ENCODE measurements around the gene LCN15.
"Not testable (repeated sequence)": the region's sequence is repeated elsewhere in the genome, so short reads cannot be mapped to it uniquely, and the experiment has no call there.

Gene LCN15

DNA sequence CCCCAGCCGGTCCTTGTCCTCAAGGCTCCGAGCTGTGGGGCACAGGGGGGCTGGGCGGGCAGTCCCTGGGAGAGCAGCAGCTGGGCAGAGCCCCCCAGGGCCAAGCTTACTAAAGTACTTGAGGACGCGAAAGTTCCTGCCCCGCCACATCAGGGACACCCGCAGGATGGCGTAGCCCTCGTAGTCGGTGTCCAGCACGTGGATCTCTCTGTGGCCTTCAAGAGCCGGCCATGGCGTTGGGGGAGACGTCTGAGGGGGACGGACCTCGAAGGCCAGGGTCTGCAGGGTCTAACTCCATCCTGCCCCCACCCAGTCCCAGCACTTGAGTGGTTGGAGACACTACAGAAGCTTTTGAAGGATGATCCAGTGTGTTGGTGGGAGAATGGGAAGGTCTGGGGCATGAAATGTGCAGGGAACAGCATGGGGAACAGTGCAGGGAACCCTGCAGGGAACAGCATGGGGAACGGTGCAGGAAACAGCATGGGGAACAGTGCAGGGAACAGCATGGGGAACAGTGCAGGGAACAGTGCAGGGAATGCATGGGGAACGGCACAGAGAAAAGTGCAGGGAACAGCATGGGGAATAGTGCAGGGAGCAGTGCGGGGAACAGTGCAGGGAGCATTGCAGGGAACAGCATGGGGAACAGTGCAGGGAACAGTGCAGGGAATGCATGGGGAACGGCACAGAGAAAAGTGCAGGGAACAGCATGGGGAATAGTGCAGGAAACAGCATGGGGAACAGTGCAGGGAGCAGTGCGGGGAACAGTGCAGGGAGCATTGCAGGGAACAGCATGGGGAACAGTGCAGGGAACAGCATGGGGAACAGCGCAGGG is 8.8 kb downstream of the LCN15 start:
- not testable (repeated sequence) for DNase-seq (ENCODE audit: low read depth)

DNA sequence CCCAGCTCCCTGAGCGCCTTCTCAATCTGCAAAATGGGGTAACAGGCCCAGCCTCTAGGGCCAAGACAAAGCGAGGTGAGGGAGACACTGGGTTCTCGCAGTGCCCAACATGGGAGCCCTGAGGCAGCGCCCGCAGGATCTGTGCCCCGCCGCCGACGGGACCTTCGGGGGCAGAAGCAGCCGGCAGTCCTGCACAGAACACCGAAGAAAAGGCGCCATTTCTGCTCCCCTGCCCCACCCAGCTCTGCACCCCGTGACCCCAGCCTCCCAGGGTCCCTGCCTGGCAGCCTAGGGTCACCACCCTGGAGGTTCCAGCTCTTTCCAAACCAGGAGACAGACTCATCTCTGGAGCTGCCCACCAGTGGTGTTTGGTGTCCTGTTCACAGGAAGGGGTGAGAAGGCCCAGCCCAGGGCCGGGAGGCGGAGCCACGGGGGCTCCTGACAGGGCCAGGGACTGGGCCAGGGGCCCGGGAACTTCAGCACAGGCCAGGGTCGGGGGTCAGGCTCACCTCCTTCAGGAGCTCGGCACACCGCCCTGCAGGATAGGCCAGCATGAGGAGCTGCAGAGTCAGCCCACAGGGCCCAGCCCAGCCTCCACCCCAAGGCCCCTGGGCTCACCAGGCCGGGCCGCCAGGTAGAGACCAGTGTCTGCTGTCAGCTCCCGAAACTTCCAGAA is 9.6 kb downstream of the LCN15 start:
- DNase-seq (ENCODE audit: low read depth), result no peak

DNA sequence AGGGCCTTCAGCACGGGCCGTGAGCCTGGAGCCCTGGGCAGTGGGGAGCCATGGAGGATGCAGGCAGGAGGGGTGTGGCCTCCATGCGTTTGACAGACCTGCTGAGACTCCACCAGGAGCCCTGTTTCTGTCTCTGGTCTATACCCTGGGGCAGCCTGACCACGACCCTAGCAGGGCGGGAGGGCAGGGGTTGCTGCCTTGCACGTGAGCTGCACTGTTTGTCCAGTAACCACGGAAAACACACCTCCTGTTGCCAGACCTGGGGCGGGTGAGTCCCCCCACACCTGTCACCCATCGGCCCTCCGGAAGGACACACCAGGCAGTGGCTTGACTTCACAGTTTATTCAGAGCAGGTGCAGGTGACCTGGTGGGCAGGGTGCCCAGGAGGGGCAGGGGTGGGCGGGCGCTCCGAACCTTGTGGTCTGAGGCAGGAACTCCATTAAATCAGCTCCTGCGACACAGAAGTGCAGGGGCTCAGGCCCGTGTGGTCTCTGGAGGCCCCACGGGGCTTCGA is 10.2 kb downstream of the LCN15 start:
- DNase-seq (ENCODE audit: low read depth), result no peak

DNA sequence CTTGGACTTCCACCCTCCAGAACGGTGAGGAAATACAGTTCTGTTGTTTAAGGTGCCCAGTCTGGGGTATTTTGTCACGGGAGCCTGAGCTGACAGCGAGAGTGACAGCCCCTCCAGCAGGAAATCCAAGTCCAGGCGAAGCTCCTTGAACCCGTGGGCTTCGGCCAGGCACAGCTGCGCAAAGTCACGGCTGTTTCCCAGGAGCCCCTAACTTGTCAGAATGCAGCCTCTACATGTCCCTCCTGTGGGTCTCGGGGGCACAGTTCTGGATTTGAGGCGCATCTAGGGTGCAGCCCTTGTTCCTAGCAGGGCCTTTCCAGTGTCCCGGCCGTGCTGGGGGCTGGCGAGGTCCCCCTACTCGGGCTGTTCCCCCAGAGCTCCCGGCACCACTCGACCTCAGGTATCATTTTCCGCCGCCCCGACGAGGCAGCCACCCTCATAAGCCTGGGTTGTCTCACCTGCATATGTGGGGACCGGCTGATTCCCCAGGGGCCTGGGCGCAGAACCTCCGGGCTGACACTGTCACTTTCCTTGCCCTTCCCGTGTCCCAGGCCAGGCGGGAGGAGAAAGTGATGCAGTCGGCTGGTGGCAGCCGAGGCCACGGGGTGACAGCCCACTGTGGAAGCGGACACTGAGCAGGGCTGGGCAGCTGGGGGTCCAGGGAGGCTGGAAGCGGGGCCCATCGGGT is 10.8 kb downstream of the LCN15 start:
- DNase-seq (ENCODE audit: low read depth), result no peak

DNA sequence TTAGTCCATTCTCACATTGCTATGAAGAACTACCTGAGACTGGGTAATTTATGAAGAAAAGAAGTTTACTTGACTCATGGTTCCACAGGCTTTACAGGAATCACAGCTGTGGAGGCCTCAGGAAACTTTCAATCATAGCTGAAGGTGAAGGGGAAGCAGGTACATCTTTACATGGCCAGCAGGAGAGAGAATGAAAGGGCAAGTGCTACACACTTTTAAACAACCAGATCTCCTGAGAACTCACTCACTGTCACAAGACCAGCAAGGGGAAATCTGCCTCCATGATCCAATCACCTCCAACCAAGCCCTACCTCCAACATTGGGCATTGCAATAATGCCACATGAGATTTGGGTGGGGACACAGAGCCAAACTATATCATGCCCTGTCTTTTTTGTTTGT is 12.5 kb downstream of the LCN15 start:
- no peak for DNase-seq (ENCODE audit: low read depth)

DNA sequence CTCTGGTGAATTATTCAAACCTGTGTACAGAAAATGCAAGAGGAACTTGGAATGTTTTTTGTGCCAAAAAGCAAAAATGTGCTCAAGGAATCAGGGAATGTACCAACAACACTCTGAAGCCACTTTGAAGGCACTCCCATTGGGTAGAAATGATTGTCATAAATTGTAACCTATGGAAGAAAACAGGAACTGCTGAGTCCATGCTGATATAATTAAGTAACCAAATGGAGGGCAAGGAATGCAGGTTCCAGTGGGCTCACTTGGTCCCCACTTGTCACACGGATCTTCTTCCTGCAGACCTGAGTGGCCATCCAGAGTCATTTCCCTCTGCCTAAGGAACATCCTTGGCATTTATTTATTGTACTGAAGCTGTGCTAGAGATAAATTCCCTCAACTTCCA is 13.1 kb downstream of the LCN15 start:
- no peak for DNase-seq (ENCODE audit: low read depth)

DNA sequence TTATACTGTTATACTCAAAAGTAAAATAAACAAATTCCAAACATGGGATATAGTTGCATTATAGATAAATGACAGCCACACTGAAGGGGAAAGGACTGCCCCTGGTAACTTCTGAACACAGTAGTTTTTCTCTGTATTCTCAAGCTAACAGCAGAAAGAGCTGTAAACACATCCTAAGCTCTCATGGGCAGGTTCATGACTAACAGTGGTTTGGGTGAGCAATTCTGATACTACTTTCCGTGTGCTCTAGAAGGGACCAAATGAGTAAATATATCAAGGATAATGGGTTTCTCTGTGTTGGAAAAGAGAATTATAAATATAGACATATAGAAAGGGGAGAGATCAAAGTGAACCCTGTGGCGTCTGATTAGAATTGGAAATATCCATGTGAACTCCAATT is 13.8 kb downstream of the LCN15 start:
- DNase-seq (ENCODE audit: low read depth), result no peak

DNA sequence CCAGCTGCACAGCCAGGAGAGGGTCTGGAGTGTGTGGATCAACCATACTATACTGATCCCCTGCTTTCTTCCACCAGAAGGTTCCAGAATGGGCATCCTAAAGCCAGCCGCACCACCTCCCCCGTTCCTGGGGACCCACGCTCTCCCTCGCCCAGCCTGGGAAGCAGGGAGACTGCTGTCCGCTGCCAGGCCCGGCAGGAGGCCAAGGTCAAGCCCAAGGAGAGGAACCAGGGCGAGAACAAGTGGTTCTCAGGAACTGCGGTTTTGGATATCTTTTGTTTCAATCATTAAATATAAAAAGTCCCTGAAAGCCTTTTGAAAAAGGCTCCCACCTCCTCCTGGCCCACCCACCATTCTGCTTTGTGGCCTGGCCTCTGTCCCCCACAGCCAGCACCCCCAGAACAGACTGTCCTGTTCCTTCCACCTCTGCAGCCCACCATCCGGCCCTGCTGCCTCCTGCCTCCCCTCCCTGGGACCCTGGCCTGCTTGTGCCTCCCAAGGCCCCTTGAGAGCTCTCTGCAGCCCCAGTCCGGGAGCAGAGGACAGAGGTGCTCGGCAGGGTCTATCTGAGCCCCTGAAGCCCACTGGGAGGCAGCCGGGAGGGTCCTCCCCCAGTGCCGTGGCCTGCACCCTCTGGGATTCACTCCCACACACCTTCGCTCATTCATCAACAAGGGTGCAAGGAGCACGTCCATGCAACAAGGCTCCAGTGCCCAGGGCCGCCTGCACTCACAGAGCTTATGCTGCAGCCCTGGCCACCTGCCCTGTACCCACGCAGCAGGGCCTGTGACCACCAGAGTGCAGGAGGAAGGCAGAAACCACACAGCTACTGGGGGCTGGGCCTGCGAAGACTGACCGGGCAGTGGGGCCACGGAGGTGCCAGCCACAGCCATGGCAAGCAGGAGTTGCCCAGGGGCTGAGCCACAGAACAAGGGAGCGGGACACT is 15.4 kb downstream of the LCN15 start:
- no peak for DNase-seq (ENCODE audit: low read depth)

DNA sequence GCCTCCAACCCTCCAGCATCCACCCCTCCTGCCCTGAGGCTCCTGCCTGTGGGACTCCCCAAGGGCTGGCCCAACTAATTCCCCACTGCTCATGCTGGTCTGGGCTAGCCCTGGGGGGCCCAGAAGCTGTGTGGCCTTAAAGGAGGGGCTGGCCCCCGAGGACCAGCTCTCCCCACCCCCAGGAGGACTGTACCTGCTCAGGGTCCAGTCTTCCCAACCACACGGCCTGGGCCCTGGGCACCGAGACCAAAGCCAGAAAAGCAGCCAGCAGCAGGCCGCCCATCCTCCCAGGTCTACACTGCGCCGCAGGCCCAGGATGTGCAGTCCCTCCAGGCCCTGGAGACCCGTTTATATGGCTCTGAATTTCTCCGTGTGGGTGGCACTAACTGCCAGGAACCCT is 16.1 kb downstream of the LCN15 start, which contains the start of gene LCN6:
TSS of gene LCN6 (minus strand) at position 325 of the 400 bp plus-strand sequence. CDS start at position 283, 42 bp downstream.
- DNase-seq (ENCODE audit: low read depth), result no peak

DNA sequence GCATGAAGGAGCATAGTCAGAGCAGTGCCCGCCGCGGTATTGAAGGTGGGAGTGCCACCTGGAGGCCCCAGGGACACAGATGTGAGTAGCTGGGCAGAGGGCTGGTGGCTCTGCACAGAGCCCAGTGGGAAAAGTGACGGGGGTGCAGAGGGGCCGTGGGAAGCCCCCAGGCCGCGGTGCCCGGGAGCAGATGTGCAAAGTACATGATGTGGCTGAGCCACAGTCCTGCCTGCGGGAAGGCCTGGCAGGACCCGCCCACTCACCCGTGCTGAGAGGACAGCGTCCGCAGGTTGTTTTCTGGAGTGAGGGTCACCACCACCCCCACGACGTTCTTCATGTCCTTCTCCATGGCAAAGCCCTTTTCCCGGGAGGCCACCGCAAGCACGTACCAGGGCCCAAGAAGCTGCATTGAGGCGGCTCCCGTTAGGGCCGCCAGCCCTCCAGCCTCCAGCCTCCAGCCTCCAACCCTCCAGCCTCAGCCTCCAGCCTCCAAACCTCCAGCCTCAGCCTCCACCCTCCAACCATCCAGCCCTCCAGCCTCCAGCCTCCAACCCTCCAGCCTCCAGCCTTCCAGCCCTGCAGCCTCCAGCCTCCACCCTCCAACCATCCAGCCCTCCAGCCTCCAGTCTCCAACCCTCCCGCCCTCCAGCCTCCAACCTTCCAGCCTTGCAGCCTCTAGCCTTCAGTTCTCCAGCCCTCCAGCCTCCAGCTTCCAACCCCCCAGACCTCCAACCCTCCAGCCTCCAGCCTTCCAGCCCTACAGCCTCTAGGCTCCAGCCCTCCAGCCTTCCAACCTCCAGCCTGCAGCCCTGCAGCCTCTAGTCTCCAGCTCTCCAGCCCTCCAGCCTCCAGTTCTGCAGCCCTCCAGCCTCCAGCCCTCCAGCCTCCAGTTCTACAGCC is 16.9 kb downstream of the LCN15 start:
- DNase-seq (ENCODE audit: low read depth), result no peak

DNA sequence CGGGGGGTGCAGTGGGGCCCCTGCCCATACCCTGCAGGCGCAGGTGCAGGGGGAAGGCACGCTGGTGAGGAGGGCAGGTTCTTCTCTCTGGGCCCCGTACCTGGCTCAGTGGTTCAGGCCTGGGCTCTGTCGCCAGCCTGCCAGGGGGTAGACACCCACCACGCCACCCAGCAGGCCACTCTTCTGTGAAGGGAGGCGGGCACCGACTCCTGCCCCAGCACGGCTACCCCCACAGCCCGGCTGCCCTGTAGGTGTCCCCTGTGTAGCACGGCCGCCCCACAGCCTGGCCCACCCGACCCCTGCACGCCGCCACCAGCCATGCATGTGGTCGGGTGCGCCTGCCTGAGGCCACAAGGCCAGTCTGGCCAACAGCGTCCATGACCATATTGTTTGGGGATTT is 17.7 kb downstream of the LCN15 start:
- DNase-seq (ENCODE audit: low read depth), result no peak

DNA sequence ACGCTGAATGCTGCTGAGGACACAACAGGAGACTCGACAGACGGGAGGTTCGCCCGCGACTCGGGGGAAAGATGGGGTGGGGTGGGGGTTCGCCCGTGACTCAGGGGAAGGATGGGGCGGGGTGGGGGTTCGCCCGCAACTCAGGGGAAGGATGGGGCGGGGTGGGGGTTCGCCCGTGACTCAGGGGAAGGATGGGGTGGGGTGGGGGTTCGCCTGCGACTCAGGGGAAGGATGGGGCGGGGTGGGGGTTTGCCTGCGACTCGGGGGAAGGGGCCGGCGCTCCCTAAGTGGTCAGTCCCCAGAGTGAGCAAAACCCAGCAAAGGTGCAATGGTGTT is 18.2 kb downstream of the LCN15 start:
- DNase-seq (ENCODE audit: low read depth), result no peak

DNA sequence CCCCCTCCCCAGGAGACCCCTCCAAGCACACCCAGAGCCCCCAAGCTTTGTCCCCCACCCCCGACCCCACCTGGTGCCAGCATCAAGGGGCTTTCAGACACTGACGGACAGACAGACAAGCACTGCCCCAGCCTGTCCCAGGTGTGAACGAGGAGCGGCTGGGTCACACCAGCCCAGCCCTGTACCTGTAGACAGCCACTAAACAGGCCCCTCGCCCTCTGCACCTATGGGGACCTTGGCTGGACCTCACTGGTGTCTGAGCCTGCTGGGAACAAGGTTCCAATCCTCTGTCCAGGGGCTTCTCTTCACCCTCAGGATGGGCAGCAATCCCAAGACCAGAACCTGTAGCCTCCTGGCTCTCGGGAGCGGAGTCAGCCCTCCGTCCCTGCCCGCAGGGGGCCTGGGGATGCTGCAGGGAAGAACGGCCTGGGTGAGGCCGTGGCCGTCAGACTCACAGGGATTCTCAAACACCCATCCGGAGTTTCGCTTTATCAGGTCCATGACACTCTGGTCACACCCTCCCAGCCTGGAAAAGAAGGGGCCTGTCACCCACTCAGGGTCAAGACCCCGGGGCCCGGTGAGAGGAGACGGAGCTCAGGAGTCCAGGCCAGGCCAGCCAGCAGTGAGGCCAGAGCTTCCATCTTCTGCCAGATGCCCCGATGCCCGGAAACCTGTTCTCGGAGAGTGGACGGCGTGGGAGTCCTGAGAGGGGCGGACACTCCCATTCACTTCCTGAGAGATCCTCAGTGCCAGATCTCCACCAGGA is 18.7 kb downstream of the LCN15 start:
- DNase-seq (ENCODE audit: low read depth), result no peak

DNA sequence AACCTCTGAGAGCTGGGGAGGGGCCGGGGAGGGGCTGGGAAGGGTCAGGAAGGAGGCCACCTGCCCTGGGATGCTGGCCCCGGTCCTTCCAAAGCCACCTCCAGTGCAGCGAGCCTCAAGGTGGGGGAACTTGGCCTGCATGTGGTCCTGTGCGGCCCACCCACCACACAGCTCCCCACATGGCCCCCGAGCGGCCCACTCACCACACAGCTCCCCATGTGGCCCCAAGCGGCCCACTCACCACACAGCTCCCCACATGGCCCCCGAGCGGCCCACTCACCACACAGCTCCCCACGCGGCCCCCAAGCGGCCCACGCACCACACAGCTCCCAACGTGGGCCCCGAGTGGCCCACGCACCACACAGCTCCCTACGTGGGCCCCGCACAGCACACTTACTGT is 19.5 kb downstream of the LCN15 start:
- DNase-seq (ENCODE audit: low read depth), result no peak

DNA sequence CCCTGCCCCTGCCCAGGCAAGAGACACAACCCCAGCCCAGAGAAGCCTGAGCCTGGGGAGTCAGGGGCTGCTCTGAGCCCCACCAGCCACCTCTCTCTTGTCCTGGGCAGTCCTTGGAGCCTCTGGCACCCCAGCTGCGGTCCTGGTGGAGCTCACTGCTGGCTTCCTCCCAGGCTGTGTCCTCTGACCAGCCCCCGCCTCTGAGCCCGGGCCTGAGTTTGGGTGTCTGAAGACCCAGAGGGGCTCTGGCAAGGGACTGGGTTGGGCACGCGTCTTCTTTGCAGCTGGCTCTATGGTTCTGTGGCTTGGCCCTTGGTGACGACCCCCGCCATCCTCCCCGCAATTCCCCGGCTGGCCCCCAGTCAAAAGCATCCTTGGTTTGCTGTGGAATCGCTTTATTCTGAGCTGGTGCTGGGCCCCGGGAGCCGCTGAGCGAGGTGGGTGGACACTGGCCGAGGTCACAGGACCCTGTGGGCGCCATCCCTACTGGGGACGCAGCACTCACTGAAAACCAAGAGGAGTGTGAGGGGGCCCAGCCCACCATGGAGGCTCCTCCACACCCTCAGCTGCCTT is 20.6 kb downstream of the LCN15 start:
- no peak for DNase-seq (ENCODE audit: low read depth)

DNA sequence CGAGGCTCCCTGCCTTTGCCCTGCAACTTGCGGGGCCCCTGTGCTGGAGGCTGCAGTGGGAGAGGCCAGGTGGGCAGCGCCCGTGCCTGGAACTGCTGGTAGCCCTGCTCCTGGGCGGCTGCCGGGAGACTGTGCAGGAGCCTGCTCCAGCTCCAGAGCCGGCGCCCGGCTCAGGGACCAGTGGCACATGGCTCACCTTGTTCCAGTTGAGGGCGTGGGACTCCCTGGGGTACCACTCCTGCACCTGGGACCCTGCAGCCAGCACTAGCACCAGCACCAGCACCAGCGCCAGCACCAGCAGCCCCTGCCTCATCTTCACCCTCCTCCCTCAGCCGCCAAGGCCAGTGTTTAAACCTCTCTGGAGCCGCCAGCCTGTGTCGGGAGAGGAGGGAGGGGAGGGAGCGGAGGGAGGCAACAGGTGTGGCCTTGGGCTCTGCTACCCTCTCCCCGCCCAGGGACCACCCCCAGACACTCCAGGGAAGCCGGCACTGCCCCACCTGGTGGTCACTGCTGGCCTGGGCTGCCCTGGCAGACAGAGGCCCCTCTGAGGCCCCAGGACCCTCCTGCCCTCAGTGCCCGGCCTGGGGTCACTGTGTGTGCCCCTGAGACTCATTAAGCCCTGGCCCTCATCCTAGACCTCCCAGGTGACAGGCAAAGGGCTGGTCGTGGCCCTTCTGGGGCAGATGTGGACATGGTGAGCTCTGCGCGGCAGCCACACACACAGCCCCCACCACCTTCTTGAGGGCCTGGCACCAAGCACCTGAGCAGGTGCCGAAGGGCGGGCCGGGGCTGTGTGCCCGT is 21.5 kb downstream of the LCN15 start, which contains the start of gene LCN10:
TSS of gene LCN10 (minus strand) at position 350 of the 801 bp plus-strand sequence. CDS start at position 313, 37 bp downstream.
- DNase-seq (ENCODE audit: low read depth), result no peak

DNA sequence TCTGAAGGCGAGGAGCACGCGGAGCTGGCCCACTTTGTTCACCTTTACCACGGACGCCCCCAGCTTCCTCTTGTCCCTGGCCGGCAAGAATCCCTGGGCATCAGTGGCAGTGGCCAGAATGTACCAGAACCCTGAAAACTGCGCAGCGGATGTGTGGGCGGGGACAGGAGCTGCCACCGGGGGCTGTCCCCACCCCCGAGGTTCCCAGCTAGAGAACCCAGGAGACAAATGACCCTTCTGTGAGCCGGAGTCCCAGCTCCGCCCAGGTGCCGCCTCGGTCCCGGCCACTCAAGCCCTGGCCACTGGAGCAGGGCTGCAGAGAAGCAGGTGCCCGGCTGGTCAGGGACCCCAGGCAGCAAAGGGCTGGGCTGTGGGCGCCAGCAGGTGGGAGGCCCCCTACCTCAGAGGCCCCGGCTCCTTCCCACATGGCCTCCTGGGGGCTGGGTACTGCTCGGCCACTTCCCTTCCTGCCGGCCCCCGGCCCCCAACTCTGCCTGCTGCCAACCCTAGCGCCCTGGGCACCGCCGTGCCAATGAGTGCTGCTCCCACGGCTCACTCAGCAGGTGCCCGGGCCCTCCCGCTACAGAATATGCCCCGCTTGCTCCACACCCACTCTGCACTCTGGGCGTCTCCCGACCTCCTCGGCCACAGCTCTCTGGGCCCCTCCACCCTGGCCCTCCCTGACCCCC is 22.3 kb downstream of the LCN15 start:
- DNase-seq (ENCODE audit: low read depth), result no peak
